ENCODE results near the gene OPTN.

Gene OPTN

DNA sequence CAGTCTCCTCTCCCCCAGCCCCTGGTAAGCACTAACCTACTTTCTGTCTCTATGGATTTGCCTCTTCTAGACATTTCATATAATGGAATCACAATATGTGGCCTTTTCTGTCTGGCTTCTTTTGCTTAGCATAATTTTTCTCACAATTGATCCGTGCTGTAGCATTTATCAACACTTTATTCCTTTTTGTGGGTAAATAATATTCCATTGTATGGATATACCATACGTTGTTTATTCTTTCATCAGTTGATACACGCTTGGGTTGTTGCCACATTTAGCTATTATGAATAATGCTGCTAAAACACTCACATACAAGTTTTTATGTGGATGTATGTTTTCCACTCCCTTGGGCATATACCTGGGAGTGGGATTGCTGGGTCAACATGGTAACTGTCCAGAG, 87.2 kb downstream of the OPTN start:
- DNase-seq = no peak

All from fibroblast of skin of right quadriceps (primary cell).